OCI-LY7 (cell line): ENCODE results near the gene WTAP. TPM values are rescaled to one million over a fixed set of nuclear protein-coding genes. Genes with fewer than 3 reads are reported as not detected.
"Not testable (repeated sequence)": the region's sequence is repeated elsewhere in the genome, so short reads cannot be mapped to it uniquely, and the experiment has no call there.

Source experiments
- BruUV-seq: library from RNA; stranded (reverse); fragments of 400-500 nt; replicated peaks from 2 replicates; lab custom pipeline; 2021; lab: Mats Ljungman, UMichigan
- CTCF ChIA-PET: fragments of 300-600 bp; sonication (Branson Sonifier 250); formaldehyde crosslinking; loops from one replicate; lab custom pipeline; 2022; ENCODE audit warnings: antibody characterized with exemption; ENCODE audit not compliant: unreplicated experiment; lab: Charles Lee
- POLR2A ChIA-PET: fragments of 300-600 bp; sonication (Branson Sonifier 250); formaldehyde crosslinking; loops from one replicate; lab custom pipeline; 2022; ENCODE audit warnings: antibody characterized with exemption; lab: Charles Lee
- DNase-seq: peaks from one replicate; pipeline ENCODE4 v3.0.0-alpha.2; 2015; ENCODE audit warnings: low spot score
- H2AFZ ChIP-seq: fragments of 200-600 bp; sonication (generic), shearing (Covaris generic); 2 replicates; pipeline ENCODE4 v1.6.1; 2014; ENCODE audit warnings: mild to moderate bottlenecking, antibody characterized with exemption, low read length, moderate library complexity
- H3K27ac ChIP-seq: fragments of 200-600 bp; sonication (generic); 2 replicates; pipeline ENCODE4 v1.5.1; 2014; ENCODE audit warnings: mixed run types, low read depth, mild to moderate bottlenecking, moderate library complexity, low read length, inconsistent platforms; ENCODE audit not compliant: poor library complexity, severe bottlenecking
- H3K36me3 ChIP-seq: fragments of 200-600 bp; sonication (generic); 2 replicates; pipeline ENCODE4 v1.6.1; 2014; ENCODE audit warnings: mild to moderate bottlenecking, antibody characterized with exemption, low read length, moderate library complexity, mixed read lengths; ENCODE audit not compliant: insufficient read depth
- H3K4me1 ChIP-seq: fragments of 200-600 bp; sonication (generic); 2 replicates; pipeline ENCODE4 v1.5.1; 2014; ENCODE audit warnings: mild to moderate bottlenecking, low read length; ENCODE audit not compliant: insufficient read depth, poor library complexity, severe bottlenecking
- H3K4me2 ChIP-seq: fragments of 200-600 bp; sonication (generic); 2 replicates; pipeline ENCODE4 v1.6.1; 2014; ENCODE audit warnings: mild to moderate bottlenecking, low read length
- H3K4me3 ChIP-seq: fragments of 200-600 bp; sonication (generic); 2 replicates; pipeline ENCODE4 v1.5.1; 2014; ENCODE audit warnings: mild to moderate bottlenecking, low read depth, low read length; ENCODE audit not compliant: poor library complexity, severe bottlenecking
- H3K79me2 ChIP-seq: fragments of 200-600 bp; sonication (generic); 2 replicates; pipeline ENCODE4 v1.6.1; 2016; ENCODE audit warnings: low read depth, mild to moderate bottlenecking, low read length, moderate library complexity, mixed read lengths; ENCODE audit not compliant: insufficient read depth
- H3K9me2 ChIP-seq: fragments of 200-600 bp; sonication (generic); 2 replicates; pipeline ENCODE4 v1.6.1; 2016; ENCODE audit warnings: mild to moderate bottlenecking, low read length, mixed read lengths; ENCODE audit not compliant: insufficient read depth
- H3K9me3 ChIP-seq: fragments of 200-600 bp; sonication (generic); 2 replicates; pipeline ENCODE4 v1.6.1; 2014; ENCODE audit warnings: mild to moderate bottlenecking, mixed run types, low read length, mixed read lengths
- H4K20me1 ChIP-seq: fragments of 200-600 bp; sonication (generic); 2 replicates; pipeline ENCODE4 v1.6.1; 2014; ENCODE audit warnings: mild to moderate bottlenecking, antibody characterized with exemption, low read length, moderate library complexity, mixed read lengths; ENCODE audit not compliant: insufficient read depth
- EZH2phosphoT487 ChIP-seq: fragments of 200-600 bp; sonication (generic); IDR thresholded peaks from 2 replicates; pipeline ENCODE4 v1.6.1; 2018; ENCODE audit warnings: low read depth, borderline replicate concordance, mild to moderate bottlenecking, mixed run types, antibody characterized with exemption, low read length, moderate library complexity, mixed read lengths
- intact Hi-C: fragments of 100-400 bp; cut with micrococcal nuclease; formaldehyde crosslinking; loops from one replicate; pipeline ENCODE4 v1.10.0; 2022; ENCODE audit not compliant: unreplicated experiment
- total RNA-seq, 2 experiments: library from RNA; depleted of rRNA in 1 of 2; stranded (reverse); fragments of >200 nt in 1 of 2; shearing (Covaris generic) in 1 of 2; gene quantifications; 2 replicates each; pipeline ENCODE4 v1.2.3, GENCODE V29; 2014 to 2022
- TF ChIP-seq, protein P1 (sequence below): fragments of 200-600 bp; sonication (generic); conservative IDR thresholded peaks from 2 replicates; pipeline ENCODE4 v1.5.1; 2014; ENCODE audit warnings: mild to moderate bottlenecking, antibody characterized with exemption, low read length, moderate library complexity, mixed read lengths

Gene WTAP
- total RNA-seq, 2 experiments from 2014 or later: 99.3 to 115 TPM

DNA sequence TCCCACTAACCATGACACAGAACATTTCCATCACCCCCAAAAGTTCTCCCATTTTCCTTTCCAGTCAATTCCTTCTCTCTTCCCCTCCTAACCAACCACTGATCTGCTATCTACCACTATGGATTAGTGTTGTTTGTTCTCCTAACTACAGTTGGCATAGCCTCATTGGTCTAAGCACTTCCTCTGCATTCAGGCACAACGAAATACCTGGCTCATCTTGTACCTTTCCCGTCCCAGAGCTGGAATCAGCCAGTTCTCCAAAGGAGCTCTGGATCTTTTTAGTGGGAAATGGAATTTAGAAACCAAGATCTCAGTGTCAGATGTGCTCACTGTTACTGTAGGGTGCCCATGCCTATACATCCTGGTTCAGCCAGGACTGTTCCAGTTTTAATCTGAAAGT, 4.0 kb upstream of the WTAP start:
- H4K20me1 ChIP-seq: peaks cover 8% of the 10 kb centered on the region
- CTCF ChIA-PET: no interaction called here
- no peaks in the 10 kb centered on the region for H3K9me3 ChIP-seq
- no TSS peak for BruUV-seq
- peaks cover 56% of the 10 kb centered on the region for H3K79me2 ChIP-seq
- POLR2A ChIA-PET: interaction anchor here (1.2 to 1.8 kb wide), 2 partner anchors 38 to 66 kb away, joined by 6 to 8 read pairs; partner anchors contain the start of genes ACAT2 and TCP1
- H3K4me1 ChIP-seq: peaks cover 14% of the 10 kb centered on the region
- H3K9me2 ChIP-seq: no peaks in the 10 kb centered on the region
- H3K27ac ChIP-seq: no peak overlapping the region
- DNase-seq: no peak
- H2AFZ ChIP-seq: no peak overlapping the region
- H3K4me2 ChIP-seq: no peak overlapping the region
- H3K36me3 ChIP-seq: peaks cover 32% of the 10 kb centered on the region
- no peak overlapping the region for H3K4me3 ChIP-seq
- intact Hi-C loops: loop anchor here (10.0 kb wide), 1 partner anchor 918 kb away; no protein-coding TSS in a partner anchor
- TF ChIP-seq, protein P1, sequence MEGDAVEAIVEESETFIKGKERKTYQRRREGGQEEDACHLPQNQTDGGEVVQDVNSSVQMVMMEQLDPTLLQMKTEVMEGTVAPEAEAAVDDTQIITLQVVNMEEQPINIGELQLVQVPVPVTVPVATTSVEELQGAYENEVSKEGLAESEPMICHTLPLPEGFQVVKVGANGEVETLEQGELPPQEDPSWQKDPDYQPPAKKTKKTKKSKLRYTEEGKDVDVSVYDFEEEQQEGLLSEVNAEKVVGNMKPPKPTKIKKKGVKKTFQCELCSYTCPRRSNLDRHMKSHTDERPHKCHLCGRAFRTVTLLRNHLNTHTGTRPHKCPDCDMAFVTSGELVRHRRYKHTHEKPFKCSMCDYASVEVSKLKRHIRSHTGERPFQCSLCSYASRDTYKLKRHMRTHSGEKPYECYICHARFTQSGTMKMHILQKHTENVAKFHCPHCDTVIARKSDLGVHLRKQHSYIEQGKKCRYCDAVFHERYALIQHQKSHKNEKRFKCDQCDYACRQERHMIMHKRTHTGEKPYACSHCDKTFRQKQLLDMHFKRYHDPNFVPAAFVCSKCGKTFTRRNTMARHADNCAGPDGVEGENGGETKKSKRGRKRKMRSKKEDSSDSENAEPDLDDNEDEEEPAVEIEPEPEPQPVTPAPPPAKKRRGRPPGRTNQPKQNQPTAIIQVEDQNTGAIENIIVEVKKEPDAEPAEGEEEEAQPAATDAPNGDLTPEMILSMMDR: no peak
- no peak for TF ChIP-seq EZH2phosphoT487

DNA sequence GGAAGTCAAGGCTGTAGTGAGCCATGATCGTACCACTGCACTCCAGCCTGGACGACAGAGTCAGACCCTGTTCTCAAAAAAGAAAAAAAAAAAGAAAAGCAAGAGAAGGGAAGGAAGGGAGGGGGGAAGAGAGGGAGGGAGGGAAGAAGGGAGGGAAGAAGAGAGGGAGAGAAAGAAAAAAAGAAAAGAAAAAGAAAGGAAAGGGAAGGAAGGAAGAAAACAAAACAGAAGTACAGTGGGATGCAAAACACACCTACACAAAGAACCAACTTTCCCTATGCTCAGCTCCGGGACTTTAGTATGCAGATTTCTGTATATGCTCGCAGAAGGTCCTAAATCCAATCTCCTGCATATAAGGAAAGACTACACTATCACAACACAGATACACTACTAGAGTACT, 2.5 kb upstream of the WTAP start:
- no peak for DNase-seq
- H3K79me2 ChIP-seq: peaks cover 72% of the 10 kb centered on the region
- TF ChIP-seq EZH2phosphoT487: no peak
- TF ChIP-seq, protein P1: no peak
- H3K36me3 ChIP-seq: peaks cover 46% of the 10 kb centered on the region
- H3K9me3 ChIP-seq: no peaks in the 10 kb centered on the region
- intact Hi-C loops: loop anchor here (10.0 kb wide), 1 partner anchor 920 kb away; no protein-coding TSS in a partner anchor
- no peaks in the 10 kb centered on the region for H3K9me2 ChIP-seq
- peak overlapping the region; percentile 95 for H3K4me2 ChIP-seq
- no peak overlapping the region for H3K27ac ChIP-seq
- BruUV-seq: no TSS peak
- POLR2A ChIA-PET: interaction anchor here (0.6 to 1.8 kb wide), 8 partner anchors 10 to 781 kb away, joined by 3 to 8 read pairs (median 5); partner anchors contain the start of genes ACAT2, MRPL18 and TCP1
- H3K4me1 ChIP-seq: peaks cover 15% of the 10 kb centered on the region
- H2AFZ ChIP-seq: no peak overlapping the region
- CTCF ChIA-PET: no interaction called here
- H4K20me1 ChIP-seq: peaks cover 21% of the 10 kb centered on the region
- H3K4me3 ChIP-seq: peak overlapping the region; percentile 91

DNA sequence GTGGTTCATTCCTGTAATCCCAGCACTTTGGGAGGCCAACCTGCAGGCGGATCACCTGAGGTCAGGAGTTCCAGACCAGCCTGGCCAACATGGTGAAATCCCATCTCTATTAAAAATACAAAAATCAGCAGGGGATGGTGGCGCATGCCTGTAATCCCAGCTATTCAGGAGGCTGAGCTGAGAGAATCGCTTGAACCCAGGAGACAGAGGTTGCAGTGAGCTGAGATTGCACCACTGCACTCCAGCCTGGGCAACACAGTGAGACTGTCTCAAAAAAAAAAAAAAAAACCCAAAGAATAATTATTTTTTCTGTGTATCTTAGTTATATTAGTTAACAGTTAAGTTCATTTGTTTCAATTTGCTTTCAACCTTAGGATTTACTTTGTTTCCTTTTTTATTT, 2.1 kb upstream of the WTAP start:
- H3K9me2 ChIP-seq, DNase-seq, H3K27ac ChIP-seq, H3K9me3 ChIP-seq, CTCF ChIA-PET, H2AFZ ChIP-seq, BruUV-seq: not testable (repeated sequence)
- Histone ChIP-seq H3K79me2 (peaks cover 76% of the 10 kb centered on the region), H3K4me2 (peak overlapping the region; percentile 95), H3K4me3 (peak overlapping the region; percentile 91), H3K36me3 (peaks cover 51% of the 10 kb centered on the region), H3K4me1 (peaks cover 20% of the 10 kb centered on the region), H4K20me1 (peaks cover 25% of the 10 kb centered on the region)
- intact Hi-C loops: loop anchor here (10.0 kb wide), 1 partner anchor 920 kb away; no protein-coding TSS in a partner anchor
- POLR2A ChIA-PET: interaction anchor here (0.6 to 4.9 kb wide), 6 partner anchors 10 to 474 kb away, joined by 3 to 48 read pairs (median 6); partner anchors contain the start of genes MRPL18 and TCP1
